SKM-1 treated with dmso at 0.1 percent for 144 hours (cell line): Measurements from ENCODE around the gene USP15.

ENCODE experiments used
- DNase-seq: peaks from one replicate; lab custom pipeline; 2025; ENCODE audit not compliant: unreplicated experiment; lab: John Stamatoyannopoulos, UW

USP15 gene

GRCh38 chr12:62256408-62257096, 3.7 kb upstream of the USP15 start:
- no peak for DNase-seq

GRCh38 chr12:62258231-62258630, 2.0 kb upstream of the USP15 start:
- DNase-seq, result no peak

- DNase-seq, result no peak
Measured at GRCh38 chr12:62258941-62259630, 1.1 kb upstream of the USP15 start.

GRCh38 chr12:62259631-62259992, 592 bp upstream of the USP15 start:
- DNase-seq, result no peak

- no peak for DNase-seq
Measured at GRCh38 chr12:62260733-62261683, 804 bp downstream of the USP15 start.

- DNase-seq, result no peak
Measured at GRCh38 chr12:62261876-62262517, 1.8 kb downstream of the USP15 start.

- DNase-seq, result no peak
Measured at GRCh38 chr12:62263232-62263631, 3.0 kb downstream of the USP15 start.

- no peak for DNase-seq
Measured at GRCh38 chr12:62263966-62264365, 3.8 kb downstream of the USP15 start.

GRCh38 chr12:62264706-62265105, 4.5 kb downstream of the USP15 start:
- no peak for DNase-seq

GRCh38 chr12:62265511-62265910, 5.3 kb downstream of the USP15 start:
- DNase-seq, result no peak

GRCh38 chr12:62267026-62267425, 6.8 kb downstream of the USP15 start:
- DNase-seq, result no peak

GRCh38 chr12:62267480-62267879, 7.3 kb downstream of the USP15 start:
- DNase-seq, result no peak

- no peak for DNase-seq
Measured at GRCh38 chr12:62268956-62269355, 8.8 kb downstream of the USP15 start.

- DNase-seq, result no peak
Measured at GRCh38 chr12:62269464-62270228, 9.4 kb downstream of the USP15 start.

- DNase-seq, result no peak
Measured at GRCh38 chr12:62270384-62270783, 10.2 kb downstream of the USP15 start.

GRCh38 chr12:62270872-62271271, 10.7 kb downstream of the USP15 start:
- no peak for DNase-seq

- no peak for DNase-seq
Measured at GRCh38 chr12:62272936-62273552, 12.8 kb downstream of the USP15 start.

GRCh38 chr12:62273724-62274380, 13.6 kb downstream of the USP15 start:
- no peak for DNase-seq

- DNase-seq, result no peak
Measured at GRCh38 chr12:62278022-62278421, 17.8 kb downstream of the USP15 start.

- no peak for DNase-seq
Measured at GRCh38 chr12:62279058-62279457, 18.9 kb downstream of the USP15 start.
